ENCODE data around the gene CYP26A1. TPM values are rescaled to one million over a fixed set of nuclear protein-coding genes. Genes with fewer than 3 reads are reported as not detected.

Gene CYP26A1
- not detected for polyA plus RNA-seq (2013, experiment 1 of 2; ENCODE audit: insufficient read length)
- not detected for polyA plus RNA-seq (2013, experiment 2 of 2; ENCODE audit: insufficient read length)

DNA sequence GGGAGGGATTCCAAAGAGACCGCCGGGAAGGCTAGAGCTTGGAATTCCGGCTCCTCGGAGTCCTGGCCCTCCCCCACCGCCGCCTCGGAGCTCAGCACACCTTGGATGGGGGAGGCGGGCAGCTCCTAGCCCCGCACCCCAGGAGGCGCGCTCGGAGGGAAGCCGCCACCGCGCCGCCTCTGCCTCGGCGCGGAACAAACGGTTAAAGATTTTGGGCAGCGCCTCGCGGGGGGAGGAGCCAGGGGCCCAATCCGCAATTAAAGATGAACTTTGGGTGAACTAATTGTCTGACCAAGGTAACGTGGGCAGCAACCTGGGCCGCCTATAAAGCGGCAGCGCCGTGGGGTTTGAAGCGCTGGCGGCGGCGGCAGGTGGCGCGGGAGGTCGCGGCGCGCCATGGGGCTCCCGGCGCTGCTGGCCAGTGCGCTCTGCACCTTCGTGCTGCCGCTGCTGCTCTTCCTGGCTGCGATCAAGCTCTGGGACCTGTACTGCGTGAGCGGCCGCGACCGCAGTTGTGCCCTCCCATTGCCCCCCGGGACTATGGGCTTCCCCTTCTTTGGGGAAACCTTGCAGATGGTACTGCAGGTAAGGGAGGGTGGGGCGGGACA lies at the start of gene CYP26A1:
TSS of gene CYP26A1 (plus strand) at position 355 of the 608 bp plus-strand sequence. CDS start at position 397, 42 bp downstream.
- DNase-seq: no peak

- DNase-seq: no peak
These were observed 47.6 kb upstream of the CYP26A1 start for GRCh38 chr10:93026072-93026471.

DNA sequence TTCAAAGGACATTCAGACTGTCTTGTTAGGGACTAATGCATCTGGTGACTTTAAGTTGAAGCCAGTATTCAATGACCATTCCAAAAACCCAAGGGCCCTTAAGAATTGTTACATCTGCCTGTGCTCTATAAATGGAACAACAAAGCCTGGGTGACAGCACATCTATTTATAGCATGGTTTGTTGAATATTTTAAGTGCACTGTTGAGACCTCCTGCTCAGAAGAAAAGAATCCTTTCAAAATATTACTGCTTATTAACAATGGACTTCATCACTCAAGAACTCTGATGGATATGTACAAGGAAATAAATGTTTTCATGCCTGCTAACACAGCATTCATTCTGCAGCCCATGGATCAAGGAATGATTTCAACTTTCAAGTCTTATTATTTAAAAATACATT lies 46.2 kb upstream of the CYP26A1 start:
- no peak for DNase-seq

DNA sequence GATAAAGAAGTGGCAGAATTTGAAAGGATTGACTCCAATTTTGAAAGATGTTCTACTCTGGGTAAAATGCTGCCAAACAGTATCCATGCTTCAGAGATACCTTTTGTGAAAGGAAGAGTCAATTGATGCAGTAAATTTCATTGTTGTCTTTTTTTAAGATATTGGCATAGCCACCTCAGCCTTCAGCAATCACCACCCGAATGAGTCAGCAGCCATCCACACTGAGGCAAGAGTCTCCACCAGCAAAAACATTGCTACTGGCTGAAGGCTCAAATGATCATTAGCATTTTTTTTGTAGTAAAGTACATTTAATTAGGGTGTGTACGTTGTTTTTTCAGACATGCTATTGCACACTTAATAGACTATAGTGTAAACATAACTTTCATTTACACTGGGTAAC lies 44.8 kb upstream of the CYP26A1 start:
- DNase-seq: peak; percentile 78

DNA sequence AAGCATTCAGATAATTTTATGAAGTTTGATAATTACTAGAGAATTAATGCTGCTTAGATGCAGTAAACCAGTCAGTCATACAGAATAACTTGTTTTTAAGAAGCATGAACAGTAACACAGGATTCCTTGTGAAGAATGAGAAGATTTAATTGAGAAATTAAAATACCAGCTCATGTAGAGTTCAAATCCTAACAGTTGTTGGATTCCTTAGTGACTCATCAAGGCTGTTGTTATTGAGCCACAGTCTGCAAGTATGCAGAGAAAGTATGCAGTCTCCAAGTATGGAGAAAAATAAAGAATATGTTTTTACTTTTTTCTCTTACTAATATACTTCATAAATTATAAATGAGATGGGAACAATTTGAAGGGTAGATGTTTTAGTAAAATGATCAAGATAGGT lies 43.3 kb upstream of the CYP26A1 start:
- DNase-seq: peak; percentile 89

- DNase-seq: no peak
These were observed 41.4 kb upstream of the CYP26A1 start for GRCh38 chr10:93032105-93032808.

GRCh38 chr10:93032809-93033137 lies 40.9 kb upstream of the CYP26A1 start:
- DNase-seq: no peak

DNA sequence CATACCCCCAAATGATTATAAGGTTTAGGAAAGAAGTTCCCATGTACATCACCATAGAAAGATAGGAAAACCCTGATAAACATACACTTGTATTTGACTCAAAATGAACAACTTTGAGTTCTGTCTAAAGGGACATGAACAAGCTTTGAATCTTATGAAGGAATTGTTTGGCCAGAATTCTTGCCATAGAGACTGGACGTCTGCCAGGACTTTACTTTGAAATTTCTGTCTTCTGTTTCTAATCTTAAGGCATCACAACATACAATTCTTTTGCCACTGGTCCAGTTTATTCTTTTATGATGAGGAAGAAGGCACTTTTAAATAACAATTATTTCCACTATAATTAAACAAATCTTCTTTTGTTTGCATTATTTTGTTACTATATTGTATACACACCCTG lies 39.3 kb upstream of the CYP26A1 start:
- DNase-seq: peak; percentile 27

DNA sequence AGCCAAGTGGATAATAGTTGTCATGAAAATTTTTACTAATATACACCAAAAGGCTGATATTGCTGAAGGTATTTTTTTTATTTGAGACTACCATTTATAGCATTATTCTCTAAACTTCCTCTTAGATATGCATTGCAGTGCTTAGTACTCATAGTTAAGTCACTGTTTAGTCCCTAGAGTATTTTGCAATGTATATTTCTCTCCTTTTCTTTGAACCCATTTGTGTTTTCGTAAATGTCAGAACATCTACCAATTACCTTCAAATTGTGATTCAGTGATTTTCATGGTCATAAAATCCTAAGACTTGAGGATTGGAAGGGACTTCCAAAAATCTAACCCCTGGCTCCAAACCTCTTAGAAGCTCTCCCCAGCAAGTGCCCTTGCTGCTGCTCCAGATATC lies 34.6 kb upstream of the CYP26A1 start:
- DNase-seq: peak; percentile 32

GRCh38 chr10:93039721-93040120 lies 34.0 kb upstream of the CYP26A1 start:
- DNase-seq: peak; percentile 63

GRCh38 chr10:93054486-93054885 lies 19.2 kb upstream of the CYP26A1 start:
- no peak for DNase-seq

GRCh38 chr10:93058139-93058538 lies 15.6 kb upstream of the CYP26A1 start:
- no peak for DNase-seq

DNA sequence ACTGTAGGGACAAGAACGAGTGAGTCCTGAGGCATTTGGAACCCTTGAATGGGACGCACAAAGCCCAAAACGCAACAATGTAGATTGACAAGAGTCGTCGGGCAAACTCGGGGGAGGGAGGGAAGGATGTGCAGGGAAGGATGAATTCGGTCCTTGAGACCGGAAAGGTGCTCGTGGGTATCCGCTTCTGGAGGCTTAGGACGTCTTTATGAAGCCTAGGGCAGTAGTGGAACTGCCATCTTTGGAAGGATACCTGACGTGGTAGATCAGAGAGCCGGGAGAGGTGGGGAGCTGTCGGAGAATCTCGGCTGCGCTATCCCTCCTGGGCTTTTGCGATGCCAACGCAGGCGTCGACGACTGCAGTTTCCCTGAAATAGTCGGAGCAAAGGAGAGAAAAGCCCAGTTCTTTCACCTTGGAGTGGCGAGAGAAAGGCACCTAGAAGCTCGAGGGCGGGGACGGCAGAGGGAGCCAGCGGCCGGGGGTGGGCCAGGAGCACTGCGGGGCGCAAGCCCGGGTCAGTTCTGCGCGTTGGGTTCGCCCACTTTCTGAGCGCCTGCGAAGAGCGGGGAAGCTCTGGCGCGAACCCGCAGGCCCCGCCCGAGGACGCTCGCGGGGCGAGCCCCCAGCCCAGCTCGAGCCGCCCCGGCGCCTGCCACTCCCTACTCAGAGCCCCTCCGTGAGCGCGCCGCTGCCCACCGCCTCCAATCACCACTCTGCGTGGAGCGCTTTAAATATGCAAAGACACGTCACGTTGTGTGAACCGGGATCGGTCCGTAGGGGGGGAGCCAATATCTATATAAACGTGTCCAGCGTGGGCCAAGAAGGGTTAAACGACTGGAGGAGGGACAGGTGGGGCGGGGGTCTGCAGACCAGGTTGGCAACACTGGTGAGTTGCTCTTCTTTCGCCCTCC lies 13.5 kb upstream of the CYP26A1 start, which contains the start of gene CYP26C1:
TSS of gene CYP26C1 (plus strand) at position 824 of the 912 bp plus-strand sequence. CDS start 466 bp downstream, outside the sequence.
- DNase-seq: no peak

DNA sequence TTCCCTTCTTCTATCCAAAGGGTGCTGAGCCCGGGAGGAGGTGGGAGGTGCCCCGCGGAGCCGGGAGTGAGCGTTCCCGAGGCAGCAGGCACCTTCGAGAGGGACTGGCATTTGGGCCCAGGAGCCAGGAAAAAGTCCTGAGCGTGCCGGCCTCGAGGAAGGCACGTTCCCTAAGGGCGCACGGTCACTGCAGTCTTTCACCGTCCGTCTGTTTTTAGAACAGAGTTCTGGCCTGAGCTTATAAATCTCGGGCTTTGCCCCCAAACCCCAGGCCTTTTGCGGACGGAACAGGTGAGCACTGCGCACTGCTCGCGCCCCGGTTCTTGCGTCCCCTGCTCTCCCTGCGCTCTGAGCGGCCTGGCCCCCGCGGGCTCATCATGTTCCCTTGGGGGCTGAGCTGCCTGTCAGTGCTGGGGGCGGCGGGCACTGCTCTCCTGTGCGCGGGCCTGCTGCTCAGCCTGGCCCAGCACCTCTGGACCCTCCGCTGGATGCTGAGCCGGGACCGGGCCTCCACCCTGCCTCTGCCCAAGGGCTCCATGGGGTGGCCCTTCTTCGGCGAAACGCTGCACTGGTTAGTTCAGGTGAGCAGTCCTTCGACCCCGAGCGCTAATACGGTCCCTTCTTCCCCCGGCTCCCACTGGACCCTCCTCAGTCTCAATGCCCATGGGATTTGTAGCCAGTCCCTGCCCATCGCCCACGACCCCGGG lies 12.7 kb upstream of the CYP26A1 start:
- no peak for DNase-seq

- DNase-seq: no peak
These were observed 11.8 kb upstream of the CYP26A1 start for GRCh38 chr10:93061594-93062513.

- DNase-seq: peak; percentile 38
These were observed 11.1 kb upstream of the CYP26A1 start for GRCh38 chr10:93062514-93063143.

DNA sequence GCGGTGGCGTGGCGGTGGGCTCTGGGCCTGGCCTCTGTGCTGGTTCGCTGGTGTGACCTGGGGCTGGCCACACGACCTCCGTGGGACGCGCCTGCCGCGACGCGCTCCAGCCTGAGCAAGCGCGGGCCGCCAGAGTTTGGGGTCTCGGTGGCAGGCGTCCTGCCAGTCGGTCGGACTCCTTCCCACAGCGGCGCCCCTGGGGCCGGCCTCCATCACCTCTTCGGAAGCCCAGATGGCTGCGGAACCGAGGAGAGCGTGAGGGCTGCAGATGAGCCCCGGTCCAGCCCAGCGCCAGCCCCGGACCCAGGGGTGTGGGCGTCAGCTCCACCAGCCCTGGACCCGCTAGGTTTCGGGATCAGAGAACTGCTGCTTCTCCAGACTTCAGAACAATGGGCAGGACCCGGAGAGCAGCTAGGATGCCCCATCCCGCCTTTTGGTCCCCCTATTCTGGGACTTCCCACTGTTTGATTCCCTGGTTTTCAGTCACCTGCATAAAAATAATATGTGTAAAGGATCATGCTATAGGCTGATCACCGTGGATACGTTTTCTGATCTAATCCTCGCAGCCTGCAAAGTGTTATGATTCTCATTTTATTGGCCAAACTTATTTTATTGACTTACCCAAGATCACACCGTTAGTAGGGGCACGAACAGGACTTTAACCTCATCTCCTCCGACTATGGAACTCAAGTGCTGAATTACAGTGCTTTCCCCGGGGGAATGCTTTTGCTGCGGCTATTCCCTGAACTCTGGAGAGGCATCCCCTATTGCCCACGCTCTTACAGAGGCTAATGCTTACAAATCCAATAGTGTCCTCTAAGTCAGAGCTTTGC lies 10.3 kb upstream of the CYP26A1 start:
- DNase-seq: no peak

DNA sequence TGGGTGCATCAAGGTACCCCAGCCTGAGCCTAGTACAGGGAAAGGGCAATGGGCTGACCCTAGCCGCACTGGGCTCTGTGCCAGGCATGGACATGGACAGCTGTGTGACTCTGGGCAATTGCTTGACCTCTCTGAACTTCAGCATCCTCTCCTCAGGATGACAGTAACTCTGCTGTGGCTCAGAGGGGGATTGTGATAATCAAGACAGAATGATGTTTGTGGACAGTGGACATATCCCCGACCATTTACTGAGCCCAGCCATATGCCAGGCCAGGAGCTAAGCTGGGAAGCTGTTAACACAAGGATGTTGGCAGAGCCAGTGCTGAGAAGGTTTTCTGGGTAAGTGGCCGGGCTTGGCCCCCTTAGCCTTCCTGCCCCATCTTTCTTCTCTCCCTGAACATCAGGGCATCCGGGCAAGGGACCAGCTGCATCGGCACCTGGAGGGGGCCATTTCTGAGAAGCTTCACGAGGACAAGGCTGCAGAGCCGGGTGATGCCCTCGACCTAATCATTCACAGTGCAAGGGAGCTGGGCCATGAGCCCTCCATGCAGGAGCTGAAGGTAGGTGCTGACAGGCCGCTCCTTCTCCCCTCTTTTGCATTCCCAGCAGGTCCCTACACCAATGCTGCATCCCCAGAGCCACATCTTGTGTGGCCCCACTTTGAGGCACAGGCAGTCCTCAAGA lies 9.6 kb upstream of the CYP26A1 start:
- DNase-seq: no peak
